ENCODE measurements around the gene EXOC6B.

EXOC6B gene

DNA sequence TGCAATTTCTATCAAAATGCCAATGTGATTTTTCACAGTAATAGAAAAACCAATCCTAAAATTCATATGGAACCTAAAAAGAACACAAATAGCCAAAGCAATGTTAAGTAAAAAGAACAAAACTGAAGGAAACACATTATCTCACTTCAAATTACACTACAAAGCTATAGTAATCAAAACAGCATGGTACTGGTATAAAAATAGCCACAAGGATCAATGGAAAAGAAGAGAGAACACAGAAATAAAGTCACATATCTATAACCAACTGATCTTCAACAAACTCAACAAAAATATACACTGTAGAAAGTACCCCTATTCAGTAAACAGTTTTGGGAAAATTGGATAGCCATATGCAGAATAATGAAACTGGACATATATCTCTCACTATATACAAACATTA, 426.0 kb downstream of the EXOC6B start:
- in situ Hi-C loops (cut with HindIII; ENCODE audit: low sequenced_read_pairs) = no loop called here

DNA sequence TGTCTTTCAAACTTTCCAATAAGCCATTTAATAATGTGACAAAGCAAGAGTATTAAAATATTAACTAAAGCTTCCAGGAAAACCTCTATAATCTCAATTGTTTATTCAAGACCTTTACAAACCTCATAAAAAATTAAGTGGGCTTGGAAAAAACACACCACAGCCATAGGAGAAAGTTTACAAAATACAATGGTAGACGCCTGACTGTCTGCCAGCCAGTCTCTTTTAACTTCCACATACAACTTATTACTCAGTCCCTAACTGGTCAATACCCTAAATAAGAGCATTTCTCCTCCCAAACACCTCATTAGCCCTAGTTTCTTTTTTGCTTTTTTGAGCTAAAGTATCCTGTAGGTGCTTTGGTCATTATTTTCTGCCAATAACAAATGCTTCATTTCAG, 430.7 kb downstream of the EXOC6B start:
- in situ Hi-C loops (cut with HindIII; ENCODE audit: low sequenced_read_pairs) = no loop called here

DNA sequence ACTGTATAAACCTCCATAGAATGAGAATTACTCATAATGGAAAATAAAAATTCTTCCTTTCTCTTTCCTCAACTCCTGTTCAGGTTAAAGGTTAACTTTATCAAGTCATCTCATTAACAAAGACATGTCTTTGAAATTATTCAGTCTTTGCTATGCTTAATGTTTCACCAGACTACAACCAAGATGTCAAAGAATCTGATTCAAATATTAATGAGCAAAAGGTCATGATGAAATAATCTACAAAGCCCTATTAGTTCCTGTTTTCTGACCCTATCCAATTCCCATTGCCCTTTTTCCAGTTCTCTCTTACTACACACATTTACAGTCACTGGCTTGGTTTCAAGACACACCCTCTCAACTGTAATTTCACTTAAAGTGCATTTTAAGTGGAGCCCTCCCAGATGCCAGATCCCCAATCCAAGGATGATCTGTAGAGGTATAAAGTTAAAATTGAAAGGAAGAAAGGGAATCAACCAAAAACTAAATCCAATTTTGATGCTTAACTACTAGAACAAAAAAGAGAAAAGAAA, 431.2 kb downstream of the EXOC6B start:
- in situ Hi-C loops (cut with HindIII; ENCODE audit: low sequenced_read_pairs) = no loop called here

DNA sequence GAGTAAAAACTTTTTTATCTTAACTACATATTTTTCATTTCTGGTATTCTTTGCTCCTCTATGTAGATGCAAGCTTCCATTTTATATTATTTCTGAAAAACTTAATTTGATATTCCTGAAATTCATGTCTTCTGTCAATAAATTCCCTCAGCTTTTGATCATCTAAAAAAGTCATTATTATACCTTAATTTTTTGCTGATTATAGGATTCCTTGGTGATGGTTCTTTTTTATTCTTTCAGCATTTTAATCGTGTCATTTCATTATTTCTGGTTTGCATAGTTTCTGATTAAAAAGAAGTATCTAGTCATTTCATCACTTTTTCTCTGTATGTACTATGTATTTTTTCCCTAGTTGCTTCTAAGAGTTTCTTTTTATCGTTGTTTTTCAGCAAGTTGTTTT, 436.4 kb downstream of the EXOC6B start:
- in situ Hi-C loops (cut with HindIII; ENCODE audit: low sequenced_read_pairs) = no loop called here

DNA sequence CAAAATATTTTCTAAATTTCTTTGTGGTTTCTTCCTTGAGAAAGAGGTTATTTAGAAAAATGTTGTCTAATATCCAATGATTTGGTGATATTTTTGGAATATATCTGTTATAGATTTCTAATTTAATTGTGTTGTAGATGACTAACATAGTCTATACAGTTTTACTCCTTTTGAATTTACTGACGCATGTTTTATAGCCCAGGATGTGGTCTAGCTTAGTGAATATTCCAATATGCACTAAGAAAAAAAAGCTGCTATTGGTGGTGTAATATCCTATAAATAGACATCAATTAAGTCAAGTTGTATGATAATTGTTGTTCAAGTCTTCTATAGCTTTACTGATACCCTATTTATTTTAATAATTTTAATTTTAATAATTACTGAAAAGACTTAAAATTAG, 437.6 kb downstream of the EXOC6B start:
- in situ Hi-C loops (cut with HindIII; ENCODE audit: low sequenced_read_pairs) = no loop called here

DNA sequence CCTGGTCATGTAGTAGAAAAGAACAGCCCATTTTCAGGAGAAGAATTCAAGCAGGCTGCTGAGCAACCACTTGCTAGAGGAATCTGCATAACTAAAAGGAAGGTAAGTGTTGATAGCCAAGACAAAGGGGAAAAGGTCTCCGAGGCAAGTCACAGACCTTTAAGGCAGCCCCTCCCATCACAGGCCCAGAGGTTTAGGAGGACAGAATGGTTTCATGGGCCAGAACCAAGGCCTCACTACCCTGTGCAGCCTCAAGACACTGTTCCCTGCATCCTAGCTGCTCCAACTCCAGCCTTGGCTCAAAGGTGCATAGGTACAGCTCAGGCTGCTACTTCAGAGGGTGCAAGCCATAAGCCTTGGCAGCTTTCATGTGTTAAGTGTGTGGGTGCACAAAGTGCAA, 439.5 kb downstream of the EXOC6B start:
- in situ Hi-C loops (cut with HindIII; ENCODE audit: low sequenced_read_pairs) = no loop called here

DNA sequence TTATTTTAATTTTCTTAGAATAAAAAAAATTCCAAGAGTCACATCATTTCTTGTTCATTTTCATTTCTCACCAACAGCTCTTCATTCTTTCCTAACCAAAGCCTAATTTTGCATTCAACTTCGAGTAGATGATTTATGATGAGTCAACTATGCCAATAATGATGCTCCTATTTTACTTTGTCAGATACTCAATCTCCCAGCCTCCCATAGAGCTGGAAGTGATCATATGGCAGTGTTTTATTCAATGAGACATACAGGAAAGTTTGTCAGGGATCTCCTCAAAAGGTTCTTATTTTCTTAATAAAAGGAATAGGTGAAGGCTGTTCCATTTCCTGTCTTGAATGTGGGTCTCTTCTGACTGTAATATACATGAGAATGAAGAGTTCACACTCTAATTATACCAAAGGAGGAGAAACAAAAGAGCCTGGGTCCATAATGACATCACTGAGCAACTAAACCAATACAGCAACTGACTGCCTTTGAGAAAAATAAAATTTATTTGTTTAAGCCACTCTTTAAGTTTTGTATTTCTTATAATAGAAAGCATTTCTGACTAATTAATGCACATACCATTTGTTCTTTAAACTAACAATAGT, 447.0 kb downstream of the EXOC6B start:
- in situ Hi-C loops (cut with HindIII; ENCODE audit: low sequenced_read_pairs) = no loop called here

DNA sequence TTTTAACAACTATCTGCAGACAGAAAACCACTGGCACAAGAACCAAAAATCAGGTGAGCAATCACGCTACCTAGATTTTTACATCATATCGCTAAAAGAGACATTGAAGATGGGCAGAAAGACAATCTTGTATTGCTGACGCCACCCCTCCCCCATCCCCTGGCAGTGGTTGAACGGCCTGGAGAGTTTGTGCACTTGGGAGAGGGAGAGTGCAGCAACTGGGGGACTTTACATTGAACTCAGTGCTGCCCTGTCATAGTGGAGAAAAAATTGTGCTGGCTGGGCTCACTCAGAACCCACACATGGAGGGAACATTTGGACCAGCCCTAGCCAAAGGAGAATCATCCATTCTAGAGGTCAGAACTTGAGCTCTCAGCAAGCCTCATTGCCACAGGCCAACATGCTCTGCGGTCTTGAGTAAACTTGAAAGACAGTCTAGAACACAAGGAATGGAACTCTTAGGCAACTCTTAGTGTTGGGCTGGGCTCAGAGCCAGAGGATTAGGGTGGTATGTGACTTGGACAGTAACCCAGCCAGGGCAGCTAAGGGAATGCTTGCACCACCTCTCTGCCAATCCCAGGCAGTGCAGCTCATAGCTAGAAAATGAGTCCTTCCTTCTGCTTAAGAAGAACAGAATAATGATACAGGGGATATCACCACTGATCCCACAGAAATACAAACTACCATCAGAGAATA, 458.2 kb downstream of the EXOC6B start:
- in situ Hi-C loops (cut with HindIII; ENCODE audit: low sequenced_read_pairs) = no loop called here

DNA sequence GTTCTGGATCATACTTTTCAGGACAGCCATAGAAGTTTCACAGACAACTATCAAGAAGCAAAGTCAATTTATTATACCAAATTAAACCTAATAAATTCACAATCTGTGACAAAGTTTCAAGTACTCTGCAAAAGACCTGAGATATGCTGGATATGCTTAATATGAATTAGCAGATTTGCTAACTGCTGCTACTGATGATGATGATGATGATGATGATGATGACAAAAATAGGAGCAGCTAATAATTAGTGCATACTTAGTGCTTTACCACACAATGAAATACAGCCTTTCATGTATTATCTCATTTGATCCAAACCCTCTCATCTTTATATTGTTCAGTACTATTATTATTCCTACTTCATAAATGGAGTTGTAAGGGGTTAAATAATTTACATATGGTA, 462.4 kb downstream of the EXOC6B start:
- in situ Hi-C loops (cut with HindIII; ENCODE audit: low sequenced_read_pairs) = no loop called here

DNA sequence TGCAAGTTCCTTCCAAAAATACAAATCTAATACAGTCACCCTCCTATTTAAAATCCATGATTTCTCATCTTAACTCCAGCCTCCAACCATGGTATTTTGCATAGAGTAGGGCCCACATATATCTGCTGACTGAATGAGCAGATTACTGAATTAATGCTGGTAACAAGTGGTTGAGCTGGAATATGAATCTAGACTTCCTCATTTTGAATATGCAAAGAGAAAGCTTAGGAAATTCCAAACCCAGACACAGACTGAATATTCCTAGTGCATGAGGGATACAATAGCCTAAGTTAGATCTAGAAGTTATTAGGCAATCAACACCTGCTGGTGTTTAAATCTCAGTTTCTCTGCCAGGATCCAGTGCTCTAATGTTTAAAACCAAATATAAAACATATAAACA, 463.1 kb downstream of the EXOC6B start:
- in situ Hi-C loops (cut with HindIII; ENCODE audit: low sequenced_read_pairs) = no loop called here

DNA sequence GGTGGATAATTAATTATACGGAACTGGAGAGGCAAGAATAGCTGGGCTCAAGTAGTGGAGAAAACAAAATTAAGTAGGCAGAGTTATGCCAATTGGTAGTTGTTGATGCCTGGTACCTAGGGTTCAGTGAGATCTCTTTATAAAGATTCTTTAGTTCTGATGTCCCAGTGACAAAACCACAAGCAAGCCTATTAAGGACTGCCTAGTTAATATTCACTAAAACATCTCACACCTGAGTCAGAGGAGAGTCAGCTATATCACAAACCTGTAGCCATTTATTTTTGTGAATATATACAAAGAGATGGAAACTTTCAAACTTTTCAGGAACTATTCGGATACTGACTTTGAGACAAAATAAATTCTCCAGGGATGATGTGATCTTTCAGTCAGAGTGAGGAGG, 464.3 kb downstream of the EXOC6B start:
- in situ Hi-C loops (cut with HindIII; ENCODE audit: low sequenced_read_pairs) = no loop called here

DNA sequence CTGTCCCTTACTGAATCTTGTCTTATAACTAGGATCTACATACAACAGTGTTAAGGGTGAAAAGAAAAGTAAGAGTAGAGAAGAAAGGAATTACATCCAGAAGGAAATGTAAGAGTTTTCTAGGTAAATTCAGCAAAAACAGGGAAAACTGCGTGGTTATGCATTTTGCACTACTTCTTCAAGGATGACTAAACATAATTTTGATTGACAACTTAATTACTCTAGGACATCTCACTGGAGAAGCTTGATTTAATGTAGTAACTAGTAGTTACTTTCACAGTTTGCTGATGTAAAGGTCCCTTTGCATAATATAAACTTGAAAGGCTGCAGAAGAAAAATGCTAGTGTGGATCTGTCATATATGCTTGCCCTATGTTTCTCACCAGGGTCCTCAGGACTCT, 464.8 kb downstream of the EXOC6B start:
- in situ Hi-C loops (cut with HindIII; ENCODE audit: low sequenced_read_pairs) = no loop called here

DNA sequence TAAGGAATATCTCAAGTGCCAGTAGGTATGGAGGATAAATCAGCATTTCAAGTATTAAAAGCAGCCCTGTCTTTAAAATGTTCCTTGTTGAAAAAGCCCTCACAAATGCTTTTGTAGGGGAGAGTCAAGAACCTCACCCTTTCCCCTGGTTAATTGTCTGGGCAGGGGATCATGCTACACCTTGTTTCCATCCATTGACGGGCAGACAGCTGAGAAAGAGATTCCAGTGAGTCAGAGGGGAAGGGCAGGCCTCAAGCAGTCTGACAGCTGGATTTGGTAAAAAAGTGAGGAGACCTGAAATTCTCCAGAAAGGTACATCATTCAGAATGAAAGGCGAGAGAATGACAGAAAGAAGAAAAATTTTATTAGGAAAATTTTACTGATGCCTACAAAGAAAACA, 475.0 kb downstream of the EXOC6B start:
- in situ Hi-C loops (cut with HindIII; ENCODE audit: low sequenced_read_pairs) = no loop called here

DNA sequence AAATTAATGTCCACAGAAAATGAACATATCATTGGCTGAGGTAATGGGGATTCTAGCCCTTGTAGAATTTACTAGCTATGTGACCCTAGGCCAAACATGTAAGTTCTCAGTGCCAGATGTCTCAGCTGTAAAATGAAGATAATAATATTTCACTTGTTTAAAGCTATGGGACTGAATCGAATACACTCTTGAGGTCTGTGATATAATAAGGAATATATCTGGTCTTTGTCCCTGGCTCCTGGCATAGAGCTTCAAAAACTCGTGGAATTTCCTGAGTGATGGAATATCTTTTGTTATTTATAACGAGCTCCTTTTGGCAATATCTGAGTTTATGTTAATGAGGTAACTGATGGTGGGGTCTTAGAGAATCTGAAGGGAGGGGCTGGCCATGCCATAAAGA, 476.8 kb downstream of the EXOC6B start:
- in situ Hi-C loops (cut with HindIII; ENCODE audit: low sequenced_read_pairs) = no loop called here

DNA sequence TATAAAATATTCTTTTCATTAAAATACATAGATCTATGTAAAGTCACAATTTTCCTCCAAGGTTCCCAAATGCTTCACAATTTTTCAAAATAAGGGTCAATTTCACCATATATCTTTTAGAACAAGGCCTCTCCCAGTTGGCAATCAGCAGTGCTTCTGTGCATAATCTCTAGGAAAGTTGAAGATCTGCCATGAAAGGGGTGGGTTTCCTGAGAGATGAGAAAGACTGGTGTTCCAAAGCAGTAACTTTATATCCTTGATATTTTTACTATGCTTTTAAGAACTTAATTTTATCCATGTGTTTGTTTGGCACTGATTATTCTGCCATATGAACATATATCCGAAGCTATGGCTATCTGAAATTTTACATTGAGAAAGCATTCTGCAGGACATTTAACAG, 478.8 kb downstream of the EXOC6B start:
- in situ Hi-C loops (cut with HindIII; ENCODE audit: low sequenced_read_pairs) = no loop called here

DNA sequence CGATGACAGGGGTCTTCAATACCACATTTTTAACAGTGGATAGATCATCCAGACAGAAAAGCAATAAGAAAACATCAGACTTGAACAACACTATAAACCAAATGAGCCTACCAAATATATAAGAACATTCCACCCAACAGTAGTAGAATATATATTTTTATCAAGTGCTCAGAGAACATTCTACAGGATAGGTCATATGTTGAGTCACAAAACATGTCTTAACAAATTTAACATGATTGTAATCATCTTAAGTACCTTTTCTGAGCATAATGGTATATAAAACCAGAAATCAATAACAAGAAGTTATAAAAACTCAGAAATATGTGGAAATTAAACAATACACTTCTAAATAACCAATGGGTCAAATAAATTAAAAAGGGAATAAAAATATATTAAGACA, 484.2 kb downstream of the EXOC6B start:
- in situ Hi-C loops (cut with HindIII; ENCODE audit: low sequenced_read_pairs) = no loop called here

DNA sequence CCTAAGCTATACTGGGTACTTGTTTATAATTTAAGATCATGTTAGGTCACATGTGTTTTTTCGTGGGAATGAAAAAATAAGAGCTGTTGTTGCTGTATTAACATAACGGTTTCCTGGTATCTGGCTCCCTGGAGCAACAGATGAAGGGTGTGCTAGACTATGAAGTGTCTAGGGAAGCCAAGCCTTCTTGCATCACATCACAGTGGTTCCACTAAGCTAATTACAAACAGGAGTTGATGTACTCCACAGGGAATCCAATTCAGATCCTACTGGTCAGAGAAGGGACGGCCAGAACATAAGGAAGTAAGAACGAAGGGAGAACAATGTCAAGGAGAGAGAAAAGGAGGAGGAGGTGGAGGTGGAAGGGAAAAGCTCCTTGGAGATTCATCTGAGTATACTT, 485.2 kb downstream of the EXOC6B start:
- in situ Hi-C loops (cut with HindIII; ENCODE audit: low sequenced_read_pairs) = no loop called here

DNA sequence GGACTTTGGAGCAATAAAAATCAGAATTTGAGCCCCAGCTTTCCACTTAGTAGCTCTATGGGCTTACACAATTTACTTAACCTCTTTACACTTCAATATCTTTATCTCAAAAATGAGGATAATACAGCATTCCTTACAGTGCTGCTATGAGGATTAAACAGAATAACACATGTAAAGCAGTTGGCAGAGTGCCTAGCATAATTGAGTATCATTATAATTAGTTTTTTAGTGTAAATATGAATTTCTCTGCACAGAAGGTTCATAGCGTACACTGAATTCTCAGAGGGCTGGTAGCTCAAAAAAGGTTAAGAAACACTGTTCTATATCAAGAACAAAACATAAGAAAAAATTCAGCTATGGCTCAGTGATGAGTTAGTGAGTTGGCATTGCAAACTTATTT, 487.8 kb downstream of the EXOC6B start:
- in situ Hi-C loops (cut with HindIII; ENCODE audit: low sequenced_read_pairs) = no loop called here

DNA sequence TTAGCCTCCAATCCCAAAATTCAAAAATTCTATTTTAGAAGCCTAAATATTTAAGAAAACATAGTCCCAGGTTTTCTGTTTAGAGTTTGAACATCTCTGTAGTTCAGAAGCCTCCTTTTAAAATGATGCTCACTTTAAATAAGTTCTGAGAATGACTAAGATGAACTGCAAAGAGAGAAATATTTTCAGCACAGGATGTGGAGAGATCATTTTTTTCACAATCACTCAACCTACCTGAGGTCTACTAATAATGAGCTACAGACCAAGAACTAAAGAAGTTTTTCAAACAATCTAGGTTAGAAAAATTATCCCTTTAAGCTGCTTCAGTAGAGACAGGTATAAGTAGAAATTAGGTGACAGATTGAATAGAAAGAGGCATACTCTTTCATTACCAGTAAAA, 493.1 kb downstream of the EXOC6B start:
- in situ Hi-C loops (cut with HindIII; ENCODE audit: low sequenced_read_pairs) = no loop called here

DNA sequence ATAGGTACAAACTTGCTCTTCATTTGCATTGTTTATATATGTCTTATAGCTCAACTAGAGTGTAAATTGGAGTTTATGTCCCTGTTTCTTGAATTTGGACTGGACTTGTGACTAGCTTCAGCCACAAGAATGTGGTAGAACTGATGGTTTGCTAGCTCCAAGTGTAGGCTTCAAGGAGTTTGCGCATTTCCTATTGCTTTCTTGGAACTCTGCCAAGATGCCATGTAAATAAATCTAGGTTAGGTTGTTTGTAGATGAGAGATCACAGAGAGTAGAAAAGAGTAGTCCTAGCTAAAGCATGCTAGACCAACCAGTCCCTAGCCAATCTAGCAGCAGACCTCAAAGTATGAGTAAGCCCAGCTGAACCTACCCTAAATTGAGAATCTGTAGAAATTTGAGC, 495.2 kb downstream of the EXOC6B start:
- in situ Hi-C loops (cut with HindIII; ENCODE audit: low sequenced_read_pairs) = no loop called here

DNA sequence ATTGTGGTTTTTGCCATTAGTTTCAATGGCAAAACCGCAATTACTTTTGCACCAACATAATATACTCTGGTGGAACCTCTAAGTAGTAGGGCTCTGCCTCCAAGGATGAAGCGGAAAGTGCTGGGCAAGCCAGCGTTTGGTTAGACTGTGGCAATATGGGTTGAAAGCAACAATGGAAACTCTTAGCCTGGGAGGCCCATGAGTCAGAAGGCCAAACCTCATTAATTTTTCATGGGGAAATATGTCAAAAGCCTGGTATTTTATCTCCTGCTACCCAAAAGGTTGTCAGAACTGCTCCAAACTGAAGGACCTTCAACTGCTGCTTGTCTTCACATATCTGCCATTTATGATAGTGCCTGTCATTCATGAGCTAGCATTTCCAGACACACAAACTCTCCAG, 499.1 kb downstream of the EXOC6B start:
- in situ Hi-C loops (cut with HindIII; ENCODE audit: low sequenced_read_pairs) = no loop called here

DNA sequence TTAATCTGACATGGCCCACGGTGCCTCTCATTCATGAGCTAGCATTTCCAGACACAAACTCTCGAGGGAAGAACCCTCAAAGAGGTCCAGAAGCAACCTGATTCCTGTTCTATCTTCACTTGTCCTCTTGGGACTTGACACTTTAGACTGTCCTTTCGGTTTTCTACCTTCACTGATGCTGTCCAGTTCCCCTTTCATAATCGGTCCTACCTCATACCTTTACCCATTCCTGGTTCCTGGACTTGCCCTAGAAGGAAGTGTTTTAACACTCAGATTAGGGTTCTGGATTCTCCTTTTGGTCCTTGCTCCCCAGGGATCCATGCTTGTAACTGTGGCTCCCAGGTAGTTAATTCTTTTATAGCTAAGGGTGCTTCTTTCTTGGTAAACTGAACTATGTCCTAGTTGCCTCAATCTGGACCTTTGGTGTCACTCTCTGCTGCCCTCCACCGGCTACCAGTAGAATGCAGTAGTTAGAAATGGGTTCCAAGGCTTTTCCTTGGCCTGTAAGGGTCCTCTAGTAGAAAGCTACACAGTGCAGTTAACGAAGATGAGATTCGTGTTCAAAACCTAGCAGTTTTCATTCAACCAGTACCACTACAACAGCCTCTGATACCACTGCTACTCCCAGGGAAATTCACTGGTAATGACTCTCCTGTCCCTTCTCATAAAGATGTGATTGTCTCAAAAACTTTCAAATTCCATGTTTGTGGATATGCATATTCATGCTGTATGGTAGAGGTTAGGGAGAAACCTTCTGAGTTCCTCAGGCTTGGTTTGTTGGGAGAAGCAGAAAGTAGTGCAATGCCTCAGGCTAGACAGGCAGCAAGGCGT, 500.0 kb downstream of the EXOC6B start:
- in situ Hi-C loops (cut with HindIII; ENCODE audit: low sequenced_read_pairs) = no loop called here

All from DLD1 (cell line).